Occipital lobe (tissue), 2 donors: Measurements from ENCODE around the gene ALPK1. TPM values are rescaled to one million over a fixed set of nuclear protein-coding genes. Genes with fewer than 3 reads are reported as not detected.

Experiments used
- DNase-seq: peaks from one replicate; lab custom pipeline; 2025; lab: John Stamatoyannopoulos, UW
- total RNA-seq: library from RNA; depleted of rRNA; stranded (reverse); fragments of >200 nt; gene quantifications from one replicate; pipeline ENCODE4 v1.2.3, GENCODE V29; 2014

The ALPK1 gene
- total RNA-seq, 1 donor from 2014 or later: 7.3 TPM

- DNase-seq: no peak
Observed at GRCh38 chr4:112327965-112328733, 31.0 kb downstream of the ALPK1 start.

- DNase-seq: no peak
Observed at GRCh38 chr4:112328734-112329130, 31.6 kb downstream of the ALPK1 start.

GRCh38 chr4:112329672-112330375 lies 32.7 kb downstream of the ALPK1 start:
- DNase-seq: no peak

GRCh38 chr4:112330921-112331320 lies 33.8 kb downstream of the ALPK1 start:
- DNase-seq: no peak

- DNase-seq: no peak
Observed at GRCh38 chr4:112332398-112332797, 35.2 kb downstream of the ALPK1 start.

GRCh38 chr4:112340023-112340422 lies 42.9 kb downstream of the ALPK1 start:
- DNase-seq: no peak

GRCh38 chr4:112341033-112341432 lies 43.9 kb downstream of the ALPK1 start:
- DNase-seq: no peak

- DNase-seq: no peak
Observed at GRCh38 chr4:112343330-112344080, 46.3 kb downstream of the ALPK1 start.

GRCh38 chr4:112348488-112349158 lies 51.5 kb downstream of the ALPK1 start:
- peak; percentile 52 for DNase-seq

- no peak for DNase-seq
Observed at GRCh38 chr4:112352736-112353135, 55.6 kb downstream of the ALPK1 start.

- DNase-seq: no peak
Observed at GRCh38 chr4:112355662-112356061, 58.5 kb downstream of the ALPK1 start.

- DNase-seq: no peak
Observed at GRCh38 chr4:112357453-112357852, 60.3 kb downstream of the ALPK1 start.

GRCh38 chr4:112357897-112358296 lies 60.7 kb downstream of the ALPK1 start:
- no peak for DNase-seq

- no peak for DNase-seq
Observed at GRCh38 chr4:112358415-112358814, 61.2 kb downstream of the ALPK1 start.

- DNase-seq: no peak
Observed at GRCh38 chr4:112358952-112359749, 62.0 kb downstream of the ALPK1 start.

- no peak for DNase-seq
Observed at GRCh38 chr4:112361181-112361791, 64.1 kb downstream of the ALPK1 start.

GRCh38 chr4:112370466-112370865 lies 73.3 kb downstream of the ALPK1 start:
- no peak for DNase-seq

GRCh38 chr4:112371361-112371760 lies 74.2 kb downstream of the ALPK1 start:
- no peak for DNase-seq

GRCh38 chr4:112374850-112375249 lies 77.7 kb downstream of the ALPK1 start:
- DNase-seq: no peak

GRCh38 chr4:112377171-112377570 lies 80.0 kb downstream of the ALPK1 start:
- DNase-seq: no peak
